Naive thymus-derived CD4-positive, alpha-beta T cell (primary cell): ENCODE results near the gene SLC26A1. TPM values are rescaled to one million over a fixed set of nuclear protein-coding genes. Genes with fewer than 3 reads are reported as not detected.

Source experiments
- ATAC-seq: fragments of 150-1000 bp; cut with Tn5 transposase; 2 replicates; pipeline ENCODE4 v1.10.0; 2021; ENCODE audit warnings: mild to moderate bottlenecking, moderate library complexity
- CTCF ChIA-PET: fragments of 350-600 bp; sonication (Branson Sonifier 250); formaldehyde crosslinking; loops from one replicate; lab custom pipeline; 2021; ENCODE audit warnings: antibody characterized with exemption; lab: Charles Lee
- POLR2A ChIA-PET: fragments of 350-600 bp; sonication (Branson Sonifier 250); formaldehyde crosslinking; loops from one replicate; lab custom pipeline; 2021; ENCODE audit warnings: antibody characterized with exemption, inconsistent platforms; lab: Charles Lee
- DNase-seq, 9 donors: peaks; one replicate each; pipeline versions ENCODE4 v3.0.0 to v3.0.0-alpha.2; 2020 to 2022; ENCODE audit warnings: mixed read lengths in 1 of 9
- H3K27ac ChIP-seq: one replicate; pipeline ENCODE4 v1.7.0; 2013; ENCODE audit warnings: mild to moderate bottlenecking, low read depth, low read length, moderate library complexity
- H3K27me3 ChIP-seq, 2 donors: one replicate each; pipeline ENCODE4 v1.7.0; 2013; ENCODE audit warnings: low read length in 2 of 2, mild to moderate bottlenecking in 2 of 2, moderate library complexity in 2 of 2; ENCODE audit not compliant: control insufficient read depth in 2 of 2, insufficient read depth in 2 of 2
- H3K36me3 ChIP-seq, 3 experiments: 1 replicate in 2 of 3; 2 replicates in 1 of 3; pipeline ENCODE4 v1.7.0; 2013; ENCODE audit warnings: low read length in 3 of 3, mild to moderate bottlenecking in 3 of 3, moderate library complexity in 1 of 3; ENCODE audit not compliant: insufficient read depth in 3 of 3, control insufficient read depth in 2 of 3
- H3K4me1 ChIP-seq, 2 donors: one replicate each; pipeline ENCODE4 v1.7.0; 2013; ENCODE audit warnings: low read length in 2 of 2, mild to moderate bottlenecking in 2 of 2, moderate library complexity in 1 of 2; ENCODE audit not compliant: control insufficient read depth in 2 of 2, insufficient read depth in 2 of 2
- H3K4me3 ChIP-seq: 2 replicates; pipeline ENCODE4 v1.7.0; 2013; ENCODE audit warnings: mild to moderate bottlenecking, low read length
- H3K9me3 ChIP-seq, 3 experiments: 1 replicate in 2 of 3; 2 replicates in 1 of 3; pipeline ENCODE4 v1.7.0; 2013; ENCODE audit warnings: low read length in 3 of 3; ENCODE audit not compliant: control insufficient read depth in 2 of 3
- H3K27ac Mint-ChIP-seq, 9 donors: one replicate each; pipeline ENCODE4 v1.8.0; 2020 to 2022; ENCODE audit warnings: mixed read lengths in 9 of 9, mild to moderate bottlenecking in 8 of 9, moderate library complexity in 5 of 9, inconsistent platforms in 2 of 9
- H3K27me3 Mint-ChIP-seq, 5 donors: one replicate each; pipeline ENCODE4 v1.8.0; 2021 to 2022; ENCODE audit warnings: mixed read lengths in 5 of 5, mild to moderate bottlenecking in 1 of 5
- H3K36me3 Mint-ChIP-seq, 5 donors: one replicate each; pipeline ENCODE4 v1.8.0; 2020 to 2022; ENCODE audit warnings: mixed read lengths in 5 of 5, mild to moderate bottlenecking in 3 of 5, inconsistent platforms in 1 of 5
- H3K4me1 Mint-ChIP-seq, 7 donors: one replicate each; pipeline ENCODE4 v1.8.0; 2020 to 2022; ENCODE audit warnings: mixed read lengths in 7 of 7, mild to moderate bottlenecking in 3 of 7, inconsistent platforms in 1 of 7
- H3K4me3 Mint-ChIP-seq, 10 donors: one replicate each; pipeline ENCODE4 v1.8.0; 2020 to 2022; ENCODE audit warnings: mild to moderate bottlenecking in 10 of 10, mixed read lengths in 10 of 10, moderate library complexity in 6 of 10, inconsistent platforms in 2 of 10
- H3K9me3 Mint-ChIP-seq, 11 donors: one replicate each; pipeline ENCODE4 v1.8.0; 2020 to 2022; ENCODE audit warnings: mixed read lengths in 11 of 11, mild to moderate bottlenecking in 4 of 11, inconsistent platforms in 1 of 11, moderate library complexity in 1 of 11
- intact Hi-C, 2 donors: fragments of 100-400 bp; cut with micrococcal nuclease; formaldehyde crosslinking; loops; one replicate each; pipeline ENCODE4 v1.15.1; 2023
- polyA plus RNA-seq, 2 donors: library from polyadenylated mRNA; unstranded; fragments of 300-500 nt; fragmentation: Illumina TruSeq; gene quantifications; one replicate each; pipeline ENCODE4 v1.2.3, GENCODE V29; 2021
- total RNA-seq, 6 experiments: library from RNA in 5 of 6; stranded (reverse) in 5 of 6; gene quantifications; 1 replicate in 5 of 6; 2 replicates in 1 of 6; pipeline ENCODE4 v1.2.3 and lab custom pipeline; 2021 to 2026

The SLC26A1 gene
- total and polyA plus RNA-seq, 7 experiments from 2014 or later = 0.16 to 2.3 (median 1.1) TPM; not detected in 2

DNA sequence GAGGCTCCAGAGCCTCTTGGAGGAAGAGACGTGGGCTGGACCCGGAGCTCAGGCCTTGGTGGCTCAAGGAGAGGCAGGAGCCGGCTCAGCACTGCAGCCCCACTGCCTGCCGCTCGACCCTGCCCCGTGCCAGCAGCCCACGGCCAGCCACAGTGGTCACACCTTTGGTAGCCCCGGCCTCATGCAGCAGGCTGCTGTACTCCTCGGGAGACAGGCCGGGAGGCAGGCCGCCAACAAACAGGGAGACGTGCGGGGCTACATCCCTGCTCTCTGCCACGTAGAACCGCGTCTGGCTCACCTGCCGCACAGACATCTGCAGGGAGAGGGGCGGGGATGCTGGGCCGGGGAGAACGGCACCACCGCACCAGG lies 27.5 kb downstream of the SLC26A1 start:
- Histone ChIP-seq H3K4me1 (peaks cover 0 to 10% of the 10 kb centered on the region in 2 donors), H3K9me3 (no peaks in the 10 kb centered on the region), H3K36me3 (peaks cover 0 to 52% (median 0%) of the 10 kb centered on the region in 3 experiments), H3K27ac (no peak overlapping the region), H3K27me3 (no peaks in the 10 kb centered on the region), H3K4me3 (no peak overlapping the region)
- H3K9me3 Mint-ChIP-seq = no peaks in the 10 kb centered on the region
- peaks cover 0 to 4% (median 0%) of the 10 kb centered on the region in 5 donors for H3K36me3 Mint-ChIP-seq
- no peak overlapping the region for H3K27ac Mint-ChIP-seq
- no peak overlapping the region for H3K4me3 Mint-ChIP-seq
- intact Hi-C loops = no loop called here
- H3K27me3 Mint-ChIP-seq = no peaks in the 10 kb centered on the region
- POLR2A ChIA-PET = no interaction called here
- ATAC-seq = no peak
- DNase-seq = no peak
- H3K4me1 Mint-ChIP-seq = peaks cover 0 to 10% (median 5%) of the 10 kb centered on the region in 7 donors
- CTCF ChIA-PET = no interaction called here

DNA sequence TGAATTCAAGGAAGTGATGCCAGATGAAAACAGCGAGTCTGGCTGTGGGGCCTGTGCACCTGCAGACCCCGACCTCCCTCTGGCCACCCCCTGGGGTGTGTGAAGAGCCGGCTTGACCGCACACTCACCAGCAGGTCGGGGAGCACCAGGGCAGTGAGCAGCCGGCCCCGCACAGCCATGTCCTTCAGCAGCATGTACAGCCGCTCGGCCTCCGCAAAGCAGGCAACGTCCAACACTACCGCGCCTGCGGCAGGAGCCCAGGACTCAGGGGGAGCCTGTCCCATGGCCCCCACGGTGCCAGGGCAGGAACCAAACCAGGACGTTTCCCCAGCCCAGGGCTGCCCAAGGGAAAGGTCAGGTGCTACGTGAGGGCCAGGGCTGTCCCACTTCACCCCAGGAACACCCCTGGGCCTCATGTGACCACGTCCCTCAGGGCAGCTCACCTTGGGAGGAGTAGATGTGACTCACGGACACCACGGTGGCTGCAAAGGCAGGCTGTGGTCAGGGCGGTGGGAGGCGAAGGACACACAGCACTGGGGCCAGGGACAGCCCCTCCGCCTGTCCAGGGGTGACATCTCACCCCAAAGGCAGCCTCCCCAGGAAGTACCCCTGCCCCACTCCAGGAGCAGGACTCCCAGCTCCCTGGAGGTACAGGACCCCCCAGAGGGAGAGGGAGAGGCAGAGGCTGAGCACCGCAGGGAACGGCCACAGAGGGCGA lies 28.0 kb downstream of the SLC26A1 start:
- CTCF ChIA-PET = no interaction called here
- Mint-ChIP-seq H3K9me3 (no peaks in the 10 kb centered on the region), H3K4me1 (peaks cover 0 to 4% (median 0%) of the 10 kb centered on the region in 7 donors), H3K27ac (no peak overlapping the region), H3K4me3 (no peak overlapping the region), H3K27me3 (no peaks in the 10 kb centered on the region), H3K36me3 (peaks cover 0 to 2% (median 0%) of the 10 kb centered on the region in 5 donors)
- H3K27ac ChIP-seq = no peak overlapping the region
- POLR2A ChIA-PET = no interaction called here
- DNase-seq (no peak), ATAC-seq (no peak)
- intact Hi-C loops = no loop called here
- no peak overlapping the region for H3K4me3 ChIP-seq
- H3K27me3 ChIP-seq = no peaks in the 10 kb centered on the region
- peaks cover 0 to 57% (median 0%) of the 10 kb centered on the region in 3 experiments for H3K36me3 ChIP-seq
- no peaks in the 10 kb centered on the region for H3K9me3 ChIP-seq
- peaks cover 0 to 5% of the 10 kb centered on the region in 2 donors for H3K4me1 ChIP-seq

DNA sequence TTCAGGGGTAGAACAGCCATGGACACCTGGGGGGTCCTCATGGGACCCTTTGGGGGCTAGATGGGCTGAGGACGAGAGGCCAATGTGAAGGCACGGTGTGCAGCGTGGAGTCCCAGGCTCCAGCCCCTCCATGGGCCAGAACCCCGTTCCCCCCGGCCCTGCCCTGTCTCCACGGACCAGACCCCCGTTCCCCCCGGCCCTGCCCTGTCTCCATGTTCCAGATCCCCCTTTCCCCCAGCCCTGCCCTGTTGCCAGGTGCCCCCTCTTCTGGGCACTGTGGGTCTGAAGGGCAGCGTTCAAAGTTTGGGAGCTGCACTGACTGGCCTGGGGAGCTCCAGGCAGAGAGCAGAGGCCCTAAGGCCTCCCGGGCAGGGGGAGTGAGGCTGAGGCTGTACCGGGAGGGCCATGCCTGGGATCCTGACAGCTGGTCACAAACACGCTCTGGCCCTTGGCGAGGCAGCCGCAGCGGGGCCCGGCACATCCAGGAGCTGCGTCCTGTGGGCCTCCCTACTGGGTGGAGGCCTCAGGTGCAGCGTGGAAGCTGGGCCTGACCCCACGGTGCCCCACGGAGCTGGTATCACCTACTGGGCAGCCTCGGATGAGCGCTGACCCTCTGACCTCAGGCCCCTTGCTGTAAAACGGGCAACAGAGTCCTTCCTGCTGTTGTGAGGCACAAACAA lies 28.7 kb downstream of the SLC26A1 start:
- peaks cover 0 to 1% (median 0%) of the 10 kb centered on the region in 7 donors for H3K4me1 Mint-ChIP-seq
- H3K27me3 Mint-ChIP-seq = no peaks in the 10 kb centered on the region
- ATAC-seq (no peak), DNase-seq (no peak)
- H3K27ac ChIP-seq = no peak overlapping the region
- peaks cover 0 to 2% (median 0%) of the 10 kb centered on the region in 5 donors for H3K36me3 Mint-ChIP-seq
- no peak overlapping the region for H3K27ac Mint-ChIP-seq
- H3K4me1 ChIP-seq = no peaks in the 10 kb centered on the region
- no peaks in the 10 kb centered on the region for H3K9me3 ChIP-seq
- no peaks in the 10 kb centered on the region for H3K27me3 ChIP-seq
- H3K4me3 ChIP-seq = no peak overlapping the region
- intact Hi-C loops = no loop called here
- CTCF ChIA-PET = no interaction called here
- no peaks in the 10 kb centered on the region for H3K9me3 Mint-ChIP-seq
- no peak overlapping the region for H3K4me3 Mint-ChIP-seq
- H3K36me3 ChIP-seq = peaks cover 0 to 62% (median 0%) of the 10 kb centered on the region in 3 experiments
- POLR2A ChIA-PET = no interaction called here

DNA sequence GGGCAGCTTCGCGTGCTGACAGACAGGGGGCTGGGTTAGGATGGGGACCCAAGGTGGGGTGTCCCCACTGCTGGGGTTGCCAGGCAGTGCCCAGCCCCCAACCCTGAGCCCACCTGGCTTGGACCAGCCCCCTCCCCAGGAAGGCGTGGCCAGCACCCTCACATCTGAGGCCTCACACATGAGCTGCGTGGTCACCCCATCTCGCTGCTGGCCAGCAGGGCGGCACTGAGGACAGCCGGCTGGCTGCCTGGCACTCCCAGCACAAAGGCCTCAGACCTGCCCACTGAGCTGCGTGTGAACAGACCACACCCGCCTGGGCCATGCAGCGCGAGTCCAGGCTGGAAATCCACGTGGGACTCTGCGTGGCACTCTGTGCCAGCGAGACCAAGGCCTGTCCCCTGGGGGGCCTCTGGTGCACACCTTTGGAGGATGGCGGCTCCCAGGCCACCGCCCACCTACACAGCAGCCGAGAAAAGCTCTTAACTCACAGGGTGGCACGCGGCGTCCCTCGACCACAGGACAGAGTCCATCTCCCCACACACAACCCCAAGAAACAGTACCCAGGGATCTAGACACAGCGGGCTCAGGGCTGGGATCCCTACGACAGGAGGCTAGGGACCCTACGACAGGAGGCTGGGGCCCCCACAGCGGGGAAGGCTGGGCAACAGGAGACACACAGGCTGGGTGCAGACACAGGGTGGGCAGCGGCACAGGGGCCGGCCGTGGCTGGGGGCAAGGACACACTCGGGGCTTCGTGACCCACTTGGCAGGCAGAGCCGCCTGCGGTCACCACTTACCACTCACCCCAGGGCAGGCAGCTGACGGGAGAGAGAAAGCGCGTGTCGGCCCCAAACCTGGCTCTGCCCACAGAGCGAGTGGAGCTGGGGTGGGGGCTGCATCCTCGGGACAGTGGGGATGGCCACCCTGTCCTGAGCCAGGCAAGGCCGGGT lies 29.7 kb downstream of the SLC26A1 start:
- POLR2A ChIA-PET = interaction anchor here (1.0 kb wide), 1 partner anchor 8 kb away, joined by 3 read pairs; no protein-coding TSS in a partner anchor
- Histone ChIP-seq H3K27ac (no peak overlapping the region), H3K36me3 (peaks cover 0 to 71% (median 0%) of the 10 kb centered on the region in 3 experiments), H3K4me1 (no peaks in the 10 kb centered on the region), H3K27me3 (no peaks in the 10 kb centered on the region), H3K9me3 (no peaks in the 10 kb centered on the region), H3K4me3 (no peak overlapping the region)
- H3K9me3 Mint-ChIP-seq = no peaks in the 10 kb centered on the region
- peaks cover 0 to 1% (median 0%) of the 10 kb centered on the region in 7 donors for H3K4me1 Mint-ChIP-seq
- H3K4me3 Mint-ChIP-seq = no peak overlapping the region
- DNase-seq = no peak
- H3K27ac Mint-ChIP-seq = no peak overlapping the region
- no peak for ATAC-seq
- H3K27me3 Mint-ChIP-seq = no peaks in the 10 kb centered on the region
- H3K36me3 Mint-ChIP-seq = peaks cover 0 to 5% (median 0%) of the 10 kb centered on the region in 5 donors
- CTCF ChIA-PET = no interaction called here
- intact Hi-C loops = no loop called here

DNA sequence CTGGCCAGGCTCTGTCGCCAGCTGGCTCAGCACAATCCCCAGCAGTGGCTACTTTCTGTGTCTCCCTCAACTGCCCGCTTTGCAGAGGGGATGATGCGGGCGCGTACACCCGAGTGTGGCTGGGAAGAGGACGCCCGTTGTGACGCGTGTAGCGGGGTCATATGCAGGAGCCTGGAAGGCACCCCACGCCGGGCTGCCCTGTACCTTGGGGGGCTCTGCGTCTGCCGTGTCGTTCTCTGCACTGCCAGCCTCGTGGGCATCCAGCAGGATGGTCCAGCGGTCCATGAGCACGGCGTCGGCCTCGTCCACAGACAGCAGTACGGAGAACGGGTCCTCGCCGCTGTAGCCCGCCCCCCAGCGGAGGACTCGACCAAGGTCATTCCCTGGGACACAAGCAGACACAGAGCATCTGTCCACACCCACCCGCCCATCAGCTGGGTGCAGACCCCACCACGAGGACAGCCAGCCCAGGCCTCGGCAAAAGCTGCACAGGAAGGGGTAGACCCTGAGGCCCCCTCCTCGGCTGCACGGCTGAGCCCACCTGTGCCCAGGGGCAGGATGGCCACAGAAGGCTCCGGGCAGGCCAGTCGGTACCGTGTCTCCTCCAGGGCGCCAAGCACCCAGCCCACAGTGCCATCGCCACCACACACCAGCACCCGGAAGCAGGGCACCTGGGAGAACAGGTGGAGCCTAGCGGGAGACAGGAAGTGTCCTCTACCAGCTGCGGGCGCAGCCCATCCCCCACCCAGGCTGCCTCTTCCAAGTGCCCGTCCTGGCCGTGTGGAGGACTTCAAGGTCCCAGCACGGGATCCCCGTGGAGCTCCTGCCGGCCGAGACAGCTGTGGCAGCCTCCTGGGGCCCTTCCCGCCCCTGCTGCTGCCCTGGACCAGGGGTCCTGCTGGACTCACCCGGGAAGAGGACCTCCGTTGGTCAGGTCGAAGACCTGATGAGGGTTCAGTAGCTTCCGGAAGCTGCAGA lies 30.7 kb downstream of the SLC26A1 start:
- H3K27me3 Mint-ChIP-seq = no peaks in the 10 kb centered on the region

More for the DNA sequence above, 30.7 kb downstream of the SLC26A1 start:
- H3K9me3 Mint-ChIP-seq = no peaks in the 10 kb centered on the region
- Histone ChIP-seq H3K9me3 (no peaks in the 10 kb centered on the region), H3K4me1 (no peaks in the 10 kb centered on the region), H3K36me3 (peaks cover 0 to 82% (median 0%) of the 10 kb centered on the region in 3 experiments), H3K27me3 (no peaks in the 10 kb centered on the region), H3K27ac (no peak overlapping the region), H3K4me3 (no peak overlapping the region)
- ChIA-PET CTCF (no interaction called here), POLR2A (interaction anchor here (1.0 kb wide), 1 partner anchor 9 kb away, joined by 3 read pairs; no protein-coding TSS in a partner anchor)
- ATAC-seq (no peak), DNase-seq (no peak)
- H3K36me3 Mint-ChIP-seq = peaks cover 0 to 6% (median 0%) of the 10 kb centered on the region in 5 donors
- intact Hi-C loops = no loop called here
- no peaks in the 10 kb centered on the region for H3K4me1 Mint-ChIP-seq
- H3K4me3 Mint-ChIP-seq = no peak overlapping the region
- H3K27ac Mint-ChIP-seq = no peak overlapping the region
